ENCODE results near the gene CRKL. TPM values are rescaled to one million over a fixed set of nuclear protein-coding genes. Genes with fewer than 3 reads are reported as not detected.
"Not testable (repeated sequence)": the region's sequence is repeated elsewhere in the genome, so short reads cannot be mapped to it uniquely, and the experiment has no call there.

Gene CRKL
- total RNA-seq, 1 donor from 2014 or later = 54.7 TPM

DNA sequence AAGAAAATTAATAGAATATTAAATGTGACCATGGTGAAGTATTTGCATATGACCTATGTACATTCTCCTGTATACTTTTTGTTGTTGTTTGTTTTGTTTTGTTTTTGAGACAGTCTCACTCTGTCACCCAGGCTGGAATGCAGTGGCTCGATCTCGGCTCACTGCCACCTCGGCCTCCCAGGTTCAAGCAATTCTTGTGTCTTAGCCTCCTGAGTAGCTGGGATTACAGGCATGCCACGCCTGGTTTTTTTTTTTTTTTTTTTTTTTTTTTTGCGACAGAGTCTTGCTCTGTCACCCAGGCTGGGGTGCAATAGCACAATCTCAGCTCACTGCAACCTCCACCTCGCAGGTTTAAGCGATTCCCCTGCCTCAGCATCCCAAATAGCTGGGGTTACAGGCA is 19.5 kb upstream of the CRKL start:
- not testable (repeated sequence) for DNase-seq, ATAC-seq

DNA sequence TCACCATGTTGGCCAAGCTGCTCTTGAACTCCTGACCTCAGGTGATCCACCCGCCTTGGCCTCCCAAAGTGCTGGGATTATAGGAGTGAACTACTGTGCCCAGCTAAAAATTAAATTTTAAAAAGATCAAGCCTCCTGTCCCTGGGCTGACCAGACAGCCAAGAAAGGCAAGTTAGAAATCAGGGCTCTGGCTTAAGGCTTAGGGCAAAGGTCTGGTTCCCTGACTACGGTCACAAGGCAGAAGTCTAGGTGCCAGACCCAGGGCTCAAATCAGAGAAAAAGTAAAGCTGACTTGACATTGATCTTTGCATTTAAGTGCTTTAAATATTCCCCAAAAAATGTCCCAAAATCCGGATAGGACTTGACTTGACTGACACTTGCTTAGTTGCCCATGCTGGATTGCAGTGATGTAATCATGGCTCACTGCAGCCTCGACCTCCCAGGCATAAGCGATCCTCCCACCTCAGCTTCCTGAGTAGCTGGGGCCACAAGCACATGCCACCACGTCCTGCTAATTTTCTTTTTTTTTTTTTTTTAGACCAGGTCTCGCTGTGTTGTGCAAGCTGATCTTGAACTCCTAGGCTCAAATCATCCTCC is 17.3 kb upstream of the CRKL start:
- ATAC-seq (no peak), DNase-seq (no peak)
- intact Hi-C loops (cut with micrococcal nuclease) = no loop called here

More for the DNA sequence above, 19.5 kb upstream of the CRKL start:
- intact Hi-C loops (cut with micrococcal nuclease) = not testable (repeated sequence)

DNA sequence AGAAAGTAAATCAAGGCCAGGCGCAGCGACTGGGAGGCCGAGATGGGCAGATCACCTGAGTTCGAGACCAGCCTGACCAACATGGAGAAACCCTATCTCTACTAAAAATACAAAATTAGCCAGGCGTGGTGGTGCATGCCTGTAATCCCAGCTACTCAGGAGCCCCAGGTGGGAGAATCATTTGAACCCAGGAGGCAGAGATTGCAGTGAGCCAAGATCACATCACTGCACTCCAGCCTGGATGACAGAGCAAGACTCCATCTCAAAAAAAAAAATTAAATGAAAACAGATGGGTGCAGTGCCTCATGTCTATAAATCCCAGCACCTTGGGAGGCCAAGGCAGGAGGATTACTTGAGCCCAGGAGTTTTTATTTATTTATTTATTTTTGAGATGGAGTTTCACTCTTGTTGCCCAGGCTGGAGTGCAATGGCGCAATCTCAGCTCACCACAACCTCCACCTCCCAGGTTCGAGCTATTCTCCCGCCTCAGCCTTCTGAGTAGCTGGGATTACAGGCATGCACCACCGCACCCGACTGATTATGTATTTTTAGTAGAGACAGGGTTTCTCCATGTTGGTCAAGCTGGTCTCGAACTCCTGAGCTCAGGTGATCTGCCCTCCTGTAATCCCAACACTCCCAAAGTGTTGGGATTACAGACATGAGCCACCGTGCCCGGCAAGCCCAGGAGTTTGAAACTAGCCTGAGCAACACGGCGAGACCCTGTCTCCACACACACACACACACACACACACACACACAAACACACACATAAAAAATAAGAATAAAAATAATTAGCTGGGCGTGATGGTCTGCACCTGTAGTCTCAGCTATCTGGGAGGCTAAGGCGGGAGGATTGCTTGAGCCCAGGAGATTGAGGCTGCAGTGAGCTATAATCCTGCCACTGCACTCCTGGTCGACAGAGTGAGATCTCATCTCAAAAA is 15.8 kb upstream of the CRKL start:
- ATAC-seq; intact Hi-C loops (cut with micrococcal nuclease): not testable (repeated sequence)

DNA sequence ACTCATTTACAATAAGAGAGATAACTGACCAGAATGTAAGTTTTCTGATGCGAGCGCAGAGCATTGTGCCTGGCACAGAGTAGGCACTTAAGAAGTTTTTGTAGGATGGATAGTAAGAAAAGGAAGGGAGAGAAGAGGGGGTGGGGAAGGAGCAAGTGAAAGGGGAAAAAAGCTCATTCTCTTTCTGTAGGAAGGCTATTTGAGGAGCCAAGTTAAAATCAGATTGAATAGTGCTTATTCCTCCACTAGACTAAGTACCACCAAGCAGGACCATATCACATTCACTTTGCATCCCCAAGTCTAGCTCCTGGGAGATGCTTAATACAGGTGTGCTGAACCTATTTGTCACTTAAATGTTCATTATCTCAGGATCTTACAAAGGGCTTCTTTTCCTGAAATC is 14.1 kb upstream of the CRKL start:
- ATAC-seq (no peak), DNase-seq (no peak)
- intact Hi-C loops (cut with micrococcal nuclease) = no loop called here

More for the DNA sequence above, 15.8 kb upstream of the CRKL start:
- DNase-seq = not testable (repeated sequence)

- ATAC-seq = peak; percentile 43
- intact Hi-C loops (cut with micrococcal nuclease) = no loop called here
- DNase-seq = no peak
Observed at GRCh38 chr22:20904008-20904979, 12.9 kb upstream of the CRKL start.

- no peak for ATAC-seq
- intact Hi-C loops (cut with micrococcal nuclease) = no loop called here
- no peak for DNase-seq
Observed at GRCh38 chr22:20904980-20905355, 12.2 kb upstream of the CRKL start.

- DNase-seq (no peak), ATAC-seq (no peak)
- intact Hi-C loops (cut with micrococcal nuclease) = no loop called here
Observed at GRCh38 chr22:20905415-20906386, 11.5 kb upstream of the CRKL start.

DNA sequence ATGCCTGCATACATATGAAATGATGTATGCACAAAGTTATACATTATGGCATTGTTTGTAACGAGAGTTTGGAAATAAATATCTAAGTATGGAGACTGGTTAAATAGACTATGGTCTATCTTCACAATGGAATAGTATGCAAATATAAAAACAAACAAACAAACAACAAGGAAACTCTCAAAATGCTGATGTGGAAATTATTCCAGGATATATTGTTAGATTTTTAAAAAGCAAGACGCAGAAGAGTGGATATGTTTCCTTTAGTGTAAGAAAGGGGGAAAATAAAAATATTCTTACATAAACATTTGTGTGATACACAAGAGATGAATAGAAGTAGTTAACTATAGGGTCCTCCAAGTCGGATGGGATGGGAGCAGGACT is 10.8 kb upstream of the CRKL start:
- ATAC-seq (no peak), DNase-seq (no peak)
- intact Hi-C loops (cut with micrococcal nuclease) = no loop called here

DNA sequence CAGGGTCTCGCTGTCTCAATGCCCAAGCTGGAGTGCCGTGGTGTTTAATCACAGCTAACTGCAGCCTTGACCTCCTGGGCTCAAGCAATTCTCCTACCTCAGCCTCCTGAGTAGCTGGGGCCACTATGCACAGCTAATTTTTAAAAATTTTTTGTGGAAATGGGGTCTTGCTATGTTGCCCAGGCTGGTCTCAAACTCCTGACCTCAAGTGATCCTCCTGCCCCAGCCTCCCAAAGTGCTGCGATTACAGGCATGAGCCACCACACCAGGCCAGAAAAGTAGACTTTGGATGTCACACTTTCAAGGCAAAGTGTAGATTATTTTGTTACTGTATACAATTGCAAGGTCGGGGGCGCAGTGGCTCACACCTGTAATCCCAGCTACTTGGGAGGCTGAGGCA is 8.5 kb upstream of the CRKL start:
- ATAC-seq; DNase-seq; intact Hi-C loops (cut with micrococcal nuclease): not testable (repeated sequence)

DNA sequence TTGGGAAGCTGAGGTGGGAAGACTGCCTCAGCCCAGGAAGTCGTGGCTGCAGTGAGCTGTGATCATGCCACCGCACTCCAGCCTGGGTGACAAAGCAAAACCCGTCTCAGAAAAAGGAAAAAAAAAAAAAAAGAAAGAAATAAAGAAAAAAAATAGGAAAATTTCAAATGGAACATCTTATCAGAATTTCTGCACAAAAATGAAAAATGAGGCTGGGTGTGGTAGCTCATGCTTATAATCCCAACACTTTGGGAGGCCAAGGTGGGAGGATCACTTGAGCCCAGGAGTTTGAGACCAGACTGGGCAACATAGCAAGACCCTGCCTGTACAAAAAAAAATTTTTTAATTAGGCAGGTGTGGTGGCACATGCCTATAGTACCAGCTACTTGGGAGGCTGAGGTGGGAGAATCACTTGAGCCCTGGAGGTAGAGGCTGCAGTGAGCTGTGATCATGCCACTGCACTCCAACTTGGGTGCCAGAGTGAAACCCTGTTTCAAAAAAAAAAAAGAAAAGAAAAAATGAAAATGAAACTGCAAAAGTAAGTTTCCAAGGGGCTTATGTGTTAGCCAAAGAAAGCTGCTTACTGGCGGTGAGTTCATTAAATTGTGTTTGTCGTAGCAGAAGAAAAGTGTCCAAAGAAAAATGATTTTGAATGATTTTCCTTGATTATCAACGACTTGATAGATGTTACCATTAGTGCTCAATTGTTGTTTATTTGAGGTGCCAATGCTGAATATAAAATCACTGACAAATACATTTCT is 7.5 kb upstream of the CRKL start:
- DNase-seq (no peak), ATAC-seq (no peak)
- intact Hi-C loops (cut with micrococcal nuclease) = loop anchor here (10.0 kb wide), 1 partner anchor 75 kb away; the partner anchor contains the start of gene LZTR1

GRCh38 chr22:20912494-20912893 is 4.7 kb upstream of the CRKL start:
- no peak for ATAC-seq
- intact Hi-C loops (cut with micrococcal nuclease) = loop anchor here (10.0 kb wide), 1 partner anchor 72 kb away; the partner anchor contains the start of gene LZTR1
- no peak for DNase-seq

GRCh38 chr22:20918663-20919218 is 1.5 kb downstream of the CRKL start:
- intact Hi-C loops (cut with micrococcal nuclease) = loop anchor here (10.0 kb wide), 1 partner anchor 66 kb away; the partner anchor contains the start of gene LZTR1
- DNase-seq (no peak), ATAC-seq (no peak)

GRCh38 chr22:20919718-20920117 is 2.5 kb downstream of the CRKL start:
- intact Hi-C loops (cut with micrococcal nuclease) = loop anchor here (10.0 kb wide), 1 partner anchor 65 kb away; the partner anchor contains the start of gene LZTR1
- ATAC-seq = no peak
- DNase-seq = no peak

DNA sequence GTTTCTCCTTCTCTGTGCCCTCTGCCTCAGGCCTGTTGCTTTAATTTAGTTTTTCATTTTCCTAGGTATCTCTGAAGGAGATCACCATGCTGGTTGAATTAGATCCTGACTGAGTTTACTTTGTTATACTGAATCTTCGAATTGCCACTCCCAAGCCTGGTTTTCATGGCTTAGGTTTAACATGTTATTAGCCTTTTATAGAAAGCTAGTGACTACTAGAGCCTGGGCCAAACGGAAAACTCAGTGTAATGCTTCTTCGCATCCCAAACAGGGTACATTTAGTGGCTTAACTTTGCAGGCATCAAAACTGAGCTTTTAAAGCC is 3.6 kb downstream of the CRKL start:
- DNase-seq (no peak), ATAC-seq (no peak)
- intact Hi-C loops (cut with micrococcal nuclease) = no loop called here

DNA sequence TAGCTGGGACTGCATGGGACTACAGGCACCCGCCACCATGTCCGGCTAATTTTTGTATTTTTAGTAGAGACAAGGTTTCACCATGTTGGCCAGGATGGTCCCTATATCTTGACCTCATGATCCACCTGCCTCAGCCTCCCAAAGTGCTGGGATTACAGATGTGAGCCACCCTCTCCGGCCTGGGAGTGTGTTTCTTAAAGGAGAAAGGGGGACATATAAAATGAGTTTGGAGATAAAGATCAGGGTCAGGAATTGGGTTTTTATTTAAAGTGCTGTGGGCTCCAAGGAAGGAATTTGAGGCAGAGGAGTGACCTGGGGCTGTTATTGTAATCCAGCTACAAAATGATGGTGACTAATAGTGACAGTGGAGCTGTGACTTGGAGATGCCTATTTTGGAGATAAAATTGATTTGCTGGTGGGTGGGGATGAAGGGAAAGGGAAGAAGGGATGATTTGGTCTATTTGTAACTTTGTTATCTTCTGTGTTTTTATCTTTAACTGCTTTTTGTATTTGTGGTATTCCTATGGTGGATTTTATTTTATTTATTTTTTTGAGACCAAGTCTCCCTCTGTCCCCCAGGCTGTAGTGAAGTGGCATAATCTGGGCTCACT is 5.0 kb downstream of the CRKL start:
- intact Hi-C loops (cut with micrococcal nuclease) = no loop called here
- ATAC-seq = no peak
- no peak for DNase-seq

DNA sequence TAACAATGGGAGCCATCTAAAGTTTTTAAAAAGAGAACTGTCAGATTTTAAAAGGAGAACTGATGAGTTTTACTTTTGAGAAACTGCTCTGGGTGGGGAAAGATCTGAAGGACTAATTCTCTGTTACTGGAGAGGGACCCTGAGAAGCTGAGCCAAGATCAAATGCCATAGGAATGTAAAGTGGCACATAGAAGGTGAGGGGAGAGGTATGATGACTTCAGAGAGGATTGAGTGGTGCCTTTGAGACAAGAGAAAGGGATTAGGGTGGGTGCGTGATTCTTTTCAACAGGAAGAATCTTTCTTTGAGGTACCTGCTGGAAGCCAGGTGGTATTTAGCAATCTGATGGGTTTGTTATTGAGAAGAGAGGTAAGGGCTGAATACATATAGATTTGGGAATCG is 9.0 kb downstream of the CRKL start:
- intact Hi-C loops (cut with micrococcal nuclease) = no loop called here
- no peak for DNase-seq
- no peak for ATAC-seq

All from left ventricle myocardium superior (tissue), 1 donor.